Natural killer cell (primary cell): ENCODE measurements around the gene LIMS2. TPM values are rescaled to one million over a fixed set of nuclear protein-coding genes. Genes with fewer than 3 reads are reported as not detected.

Experiments used
- ATAC-seq, 3 donors: fragments of 150-1000 bp in 2 of 3; fragments of 200-7000 bp in 1 of 3; cut with Tn5 transposase; 1 replicate in 1 of 3; 2 replicates in 2 of 3; pipeline ENCODE4 v1.10.0; 2021; ENCODE audit warnings: mild to moderate bottlenecking in 2 of 3, moderate library complexity in 2 of 3
- DNase-seq, 2 donors: peaks; one replicate each; pipeline versions ENCODE4 v3.0.0 to v3.0.0-alpha.2; 2013 to 2021; ENCODE audit warnings: mixed read lengths in 1 of 2
- H3K27ac ChIP-seq: one replicate; pipeline ENCODE4 v1.5.1; 2013; ENCODE audit warnings: mild to moderate bottlenecking, low read length
- H3K27me3 ChIP-seq: one replicate; pipeline ENCODE4 v1.6.1; 2013; ENCODE audit warnings: low read length; ENCODE audit not compliant: control insufficient read depth, insufficient read depth
- H3K36me3 ChIP-seq: one replicate; pipeline ENCODE4 v1.6.1; 2013; ENCODE audit warnings: low read length; ENCODE audit not compliant: control insufficient read depth, insufficient read depth
- H3K4me1 ChIP-seq: one replicate; pipeline ENCODE4 v1.6.1; 2013; ENCODE audit warnings: low read length; ENCODE audit not compliant: control insufficient read depth, insufficient read depth
- H3K4me3 ChIP-seq: one replicate; pipeline ENCODE4 v1.5.1; 2013; ENCODE audit warnings: low read length
- H3K9me3 ChIP-seq: one replicate; pipeline ENCODE4 v1.6.1; 2013; ENCODE audit warnings: low read length; ENCODE audit not compliant: control insufficient read depth, insufficient read depth
- H3K27ac Mint-ChIP-seq, 2 donors: one replicate each; pipeline ENCODE4 v1.8.0; 2022; ENCODE audit warnings: mild to moderate bottlenecking in 2 of 2, mixed read lengths in 2 of 2, moderate library complexity in 1 of 2
- H3K27me3 Mint-ChIP-seq, 2 donors: one replicate each; pipeline ENCODE4 v1.8.0; 2022; ENCODE audit warnings: low read depth in 2 of 2, mixed read lengths in 2 of 2
- H3K36me3 Mint-ChIP-seq: one replicate; pipeline ENCODE4 v1.8.0; 2022; ENCODE audit warnings: mixed read lengths
- H3K4me1 Mint-ChIP-seq, 2 donors: one replicate each; pipeline ENCODE4 v1.8.0; 2022; ENCODE audit warnings: mixed read lengths in 2 of 2
- H3K4me3 Mint-ChIP-seq: one replicate; pipeline ENCODE4 v1.8.0; 2022; ENCODE audit warnings: mild to moderate bottlenecking, moderate library complexity, mixed read lengths
- H3K9me3 Mint-ChIP-seq, 2 donors: one replicate each; pipeline ENCODE4 v1.8.0; 2022; ENCODE audit warnings: mixed read lengths in 2 of 2
- CTCF ChIP-seq: fragments of 200-600 bp; IDR thresholded peaks from one replicate; pipeline ENCODE4 v1.8.0; 2022; ENCODE audit warnings: antibody characterized with exemption
- WGBS: methylation state at CpG from one replicate; pipeline ENCODE4 v1.1.7; 2013; ENCODE audit warnings: missing lambda C conversion rate; ENCODE audit not compliant: insufficient coverage; 5-methylcytosine and 5-hydroxymethylcytosine counted together
- intact Hi-C: fragments of 100-400 bp; cut with micrococcal nuclease; formaldehyde crosslinking; loops from one replicate; pipeline ENCODE4 v1.14.2; 2022
- total RNA-seq, 4 donors: library from RNA; stranded (reverse); fragments of 120-200 nt in 1 of 4; gene quantifications; one replicate each; pipeline versions ENCODE4 v1.2.3 to v1.2.4, GENCODE V29; 2013 to 2022

The LIMS2 gene
- total RNA-seq, 3 donors from 2014 or later (not counting 1 experiment from before 2014, with no cell fraction given): 0.15 to 0.16 TPM; not detected in 1

- H3K27ac Mint-ChIP-seq: no peak overlapping the region
- H3K36me3 Mint-ChIP-seq: no peaks in the 10 kb centered on the region
- peaks cover 0 to 7% of the 10 kb centered on the region in 2 donors for H3K27me3 Mint-ChIP-seq
- Histone ChIP-seq H3K4me3 (no peak overlapping the region), H3K9me3 (no peaks in the 10 kb centered on the region), H3K36me3 (no peaks in the 10 kb centered on the region), H3K4me1 (no peaks in the 10 kb centered on the region), H3K27ac (no peak overlapping the region), H3K27me3 (no peaks in the 10 kb centered on the region)
- WGBS: 94% methylated on average over 6 of the region's 8 CpGs
- no peak for ATAC-seq
- TF ChIP-seq CTCF: no peak
- no peak overlapping the region for H3K4me3 Mint-ChIP-seq
- DNase-seq: peak in 1 of 2 donors; percentile 6
- no peaks in the 10 kb centered on the region for H3K9me3 Mint-ChIP-seq
- H3K4me1 Mint-ChIP-seq: no peaks in the 10 kb centered on the region
- intact Hi-C loops: no loop called here
These were observed 84.7 kb downstream of the LIMS2 start for GRCh38 chr2:127590386-127591190.

GRCh38 chr2:127589841-127590240, 85.5 kb downstream of the LIMS2 start:
- Histone ChIP-seq H3K27ac (no peak overlapping the region), H3K4me3 (no peak overlapping the region), H3K27me3 (no peaks in the 10 kb centered on the region), H3K36me3 (no peaks in the 10 kb centered on the region), H3K4me1 (no peaks in the 10 kb centered on the region), H3K9me3 (no peaks in the 10 kb centered on the region)
- Mint-ChIP-seq H3K27me3 (peaks cover 0 to 7% of the 10 kb centered on the region in 2 donors), H3K9me3 (no peaks in the 10 kb centered on the region), H3K4me3 (no peak overlapping the region), H3K36me3 (no peaks in the 10 kb centered on the region), H3K27ac (no peak overlapping the region), H3K4me1 (no peaks in the 10 kb centered on the region)
- DNase-seq (peak in 1 of 2 donors; percentile 1), ATAC-seq (no peak)
- intact Hi-C loops: no loop called here
- 87% methylated on average over 4 of the region's 5 CpGs for WGBS
- no peak for TF ChIP-seq CTCF

- Histone ChIP-seq H3K4me3 (no peak overlapping the region), H3K27ac (no peak overlapping the region), H3K36me3 (no peaks in the 10 kb centered on the region), H3K4me1 (no peaks in the 10 kb centered on the region), H3K9me3 (no peaks in the 10 kb centered on the region), H3K27me3 (no peaks in the 10 kb centered on the region)
- H3K36me3 Mint-ChIP-seq: no peaks in the 10 kb centered on the region
- H3K27me3 Mint-ChIP-seq: peaks cover 0 to 7% of the 10 kb centered on the region in 2 donors
- ATAC-seq (no peak), DNase-seq (peak in 1 of 2 donors; percentile 10)
- intact Hi-C loops: no loop called here
- no peaks in the 10 kb centered on the region for H3K9me3 Mint-ChIP-seq
- no peaks in the 10 kb centered on the region for H3K4me1 Mint-ChIP-seq
- 91% methylated on average over 3 of the region's 3 CpGs for WGBS
- no peak overlapping the region for H3K4me3 Mint-ChIP-seq
- no peak overlapping the region for H3K27ac Mint-ChIP-seq
- no peak for TF ChIP-seq CTCF
These were observed 86.0 kb downstream of the LIMS2 start for GRCh38 chr2:127589358-127589757.

Other genes starting within 250 kb of the LIMS2 start
- 10 to 100 TPM; 21.7 to 27.1 (median 23.9) TPM for gene IWS1, start 149.0 kb downstream of the LIMS2 start, total RNA-seq
- under 1 TPM; 0.14 to 0.45 (median 0.25) TPM for gene MYO7B, start 139.8 kb downstream of the LIMS2 start, total RNA-seq
- not detected for gene GPR17, start 29.4 kb downstream of the LIMS2 start, total RNA-seq
- gene SFT2D3, start 26.0 kb upstream of the LIMS2 start, total RNA-seq: 1 to 10 TPM; 5.5 to 6.6 (median 6.4) TPM
- 10 to 100 TPM; 55.2 to 78.4 (median 55.3) TPM for gene WDR33, start 135.6 kb upstream of the LIMS2 start, total RNA-seq
- gene POLR2D, start 182.6 kb upstream of the LIMS2 start, total RNA-seq: 10 to 100 TPM; 25.4 to 30.7 (median 29.8) TPM
- 10 to 100 TPM; 12.0 to 17.3 (median 13.6) TPM for gene AMMECR1L, start 210.4 kb upstream of the LIMS2 start, total RNA-seq